Lung (tissue), 12 donors: Measurements from ENCODE around the gene CARMIL1. TPM values are rescaled to one million over a fixed set of nuclear protein-coding genes. Genes with fewer than 3 reads are reported as not detected.

Experiments used
- ATAC-seq: fragments of 200-7000 bp; cut with Tn5 transposase; one replicate; pipeline ENCODE4 v1.9.1; 2020; ENCODE audit warnings: moderate number of reproducible peaks; ENCODE audit not compliant: insufficient read depth, low FRiP score
- DNase-seq, 3 donors: peaks; one replicate each; pipeline ENCODE4 v3.0.0-alpha.2; 2013 to 2017
- H3K27ac ChIP-seq, 2 donors: one replicate each; pipeline ENCODE4 v1.5.1; 2013; ENCODE audit warnings: mild to moderate bottlenecking in 2 of 2, moderate library complexity in 2 of 2, control low read depth in 1 of 2, inconsistent platforms in 1 of 2, low read depth in 1 of 2, low read length in 1 of 2
- H3K27me3 ChIP-seq, 3 donors: one replicate each; pipeline ENCODE4 v1.5.1; 2013; ENCODE audit warnings: low read length in 2 of 3; ENCODE audit not compliant: control insufficient read depth in 3 of 3, insufficient read depth in 3 of 3
- H3K36me3 ChIP-seq, 4 donors: one replicate each; pipeline ENCODE4 v1.5.1; 2013; ENCODE audit warnings: low read length in 4 of 4, mild to moderate bottlenecking in 1 of 4, moderate library complexity in 1 of 4; ENCODE audit not compliant: control insufficient read depth in 4 of 4, insufficient read depth in 4 of 4
- H3K4me1 ChIP-seq, 5 donors: one replicate each; pipeline ENCODE4 v1.5.1; 2013; ENCODE audit warnings: low read length in 5 of 5, mild to moderate bottlenecking in 2 of 5, moderate library complexity in 1 of 5; ENCODE audit not compliant: control insufficient read depth in 5 of 5, insufficient read depth in 5 of 5
- H3K4me3 ChIP-seq: one replicate; pipeline ENCODE4 v1.5.1; 2013; ENCODE audit warnings: mild to moderate bottlenecking, control low read depth, moderate library complexity
- H3K9ac ChIP-seq, 2 donors: one replicate each; pipeline ENCODE4 v1.5.1; 2013; ENCODE audit warnings: low read length in 2 of 2, control low read depth in 1 of 2; ENCODE audit not compliant: insufficient read depth in 1 of 2
- H3K9me3 ChIP-seq, 4 donors: one replicate each; pipeline ENCODE4 v1.5.1; 2013; ENCODE audit warnings: low read length in 3 of 4, mild to moderate bottlenecking in 1 of 4, moderate library complexity in 1 of 4; ENCODE audit not compliant: control insufficient read depth in 4 of 4, insufficient read depth in 3 of 4
- CTCF ChIP-seq: IDR thresholded peaks from 2 replicates; pipeline ENCODE4 v1.5.1; 2012; ENCODE audit warnings: mild to moderate bottlenecking; ENCODE audit errors: control extremely low read depth, extremely low read depth
- WGBS, 2 donors: extraction: QIAGEN DNeasy Blood & Tissue Kit; methylation state at CpG; one replicate each; pipeline ENCODE4 v1.1.7; 2013; 5-methylcytosine and 5-hydroxymethylcytosine counted together
- polyA plus RNA-seq, 2 donors: library from polyadenylated mRNA; stranded (reverse); fragments of 200-250 nt; gene quantifications; one replicate each; pipeline ENCODE4 v1.2.1, GENCODE V29; 2013
- total RNA-seq, 2 donors: library from RNA; depleted of rRNA in 1 of 2; stranded (reverse); fragments of >200 nt in 1 of 2; gene quantifications; one replicate each; pipeline ENCODE4 v1.2.1, GENCODE V29; 2014 to 2021
- donor health status: control.
- donor health status: control.
- donor health status: Bipolar disorder and iron deficiency.
- donor health status: healthy.
- donor health status: DM: yes; HTN: yes; CAD: no.

CARMIL1 gene
- total and polyA plus RNA-seq, 4 donors: 8.0 to 38.3 (median 34.9) TPM

GRCh38 chr6:25350573-25350972 lies 71.4 kb downstream of the CARMIL1 start:
- Histone ChIP-seq H3K4me1 (peaks cover 3 to 23% (median 9%) of the 10 kb centered on the region in 5 donors), H3K4me3 (no peak overlapping the region), H3K27ac (no peak overlapping the region), H3K36me3 (no peaks in the 10 kb centered on the region), H3K9ac (no peak overlapping the region), H3K9me3 (no peaks in the 10 kb centered on the region), H3K27me3 (no peaks in the 10 kb centered on the region)
- ATAC-seq (no peak), DNase-seq (peak in 2 of 3 donors; percentile 38 to 54)
- no peak for TF ChIP-seq CTCF

GRCh38 chr6:25351485-25351884 lies 72.3 kb downstream of the CARMIL1 start:
- 54 to 70% methylated on average over 6 of the region's 6 CpGs for WGBS, 2 donors
- DNase-seq: no peak
- no peak overlapping the region for H3K4me3 ChIP-seq
- H3K27me3 ChIP-seq: no peaks in the 10 kb centered on the region
- no peak overlapping the region for H3K9ac ChIP-seq
- ATAC-seq: peak; percentile 19
- no peak overlapping the region for H3K27ac ChIP-seq
- no peaks in the 10 kb centered on the region for H3K36me3 ChIP-seq
- no peaks in the 10 kb centered on the region for H3K9me3 ChIP-seq
- peaks cover 2 to 17% (median 5%) of the 10 kb centered on the region in 5 donors for H3K4me1 ChIP-seq
- no peak for TF ChIP-seq CTCF

GRCh38 chr6:25352285-25352684 lies 73.1 kb downstream of the CARMIL1 start:
- ATAC-seq: no peak

More at GRCh38 chr6:25352285-25352684, 73.1 kb downstream of the CARMIL1 start:
- TF ChIP-seq CTCF: no peak
- Histone ChIP-seq H3K36me3 (no peaks in the 10 kb centered on the region), H3K9ac (no peak overlapping the region), H3K4me3 (no peak overlapping the region), H3K27ac (no peak overlapping the region), H3K4me1 (peaks cover 2 to 17% (median 5%) of the 10 kb centered on the region in 5 donors), H3K27me3 (no peaks in the 10 kb centered on the region), H3K9me3 (no peaks in the 10 kb centered on the region)
- no peak for DNase-seq
- 56 to 74% methylated on average over 2 of the region's 2 CpGs for WGBS, 2 donors
